ENCODE results near the gene SAG. TPM values are rescaled to one million over a fixed set of nuclear protein-coding genes. Genes with fewer than 3 reads are reported as not detected.

Gene SAG
- total and polyA plus RNA-seq, 3 donors from 2014 or later = 5.1 to 25.6 (median 10.2) TPM

DNA sequence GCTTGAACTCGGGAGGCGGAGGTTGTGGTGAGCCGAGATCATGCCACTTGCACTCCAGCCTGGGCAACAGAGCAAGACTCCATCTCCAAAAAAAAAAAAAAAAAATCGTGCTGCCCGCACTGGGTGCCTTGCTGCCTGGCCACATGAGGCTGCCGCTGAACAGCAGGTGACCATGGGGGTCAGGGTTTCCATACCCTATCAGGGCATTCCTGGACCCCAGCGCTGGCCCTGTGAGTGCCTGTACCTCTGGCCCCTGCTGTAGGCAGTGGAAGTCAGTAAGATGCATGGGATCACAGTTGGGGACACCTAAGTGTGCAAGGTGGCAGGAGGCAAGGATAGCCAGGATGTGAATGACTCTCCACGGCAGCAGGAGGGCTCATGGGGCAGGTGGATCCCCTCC, 18.9 kb downstream of the SAG start:
- no peaks in the 10 kb centered on the region for H3K4me1 ChIP-seq
- no peaks in the 10 kb centered on the region for H3K27me3 ChIP-seq
- H3K4me3 ChIP-seq = no peak overlapping the region
- DNase-seq = no peak
- H3K36me3 ChIP-seq (ENCODE audit: low read depth, missing control alignments) = no peaks in the 10 kb centered on the region
- TF ChIP-seq POLR2A (IDR thresholded peaks at IDR 0.05) = no peak
- TF ChIP-seq, protein P1, sequence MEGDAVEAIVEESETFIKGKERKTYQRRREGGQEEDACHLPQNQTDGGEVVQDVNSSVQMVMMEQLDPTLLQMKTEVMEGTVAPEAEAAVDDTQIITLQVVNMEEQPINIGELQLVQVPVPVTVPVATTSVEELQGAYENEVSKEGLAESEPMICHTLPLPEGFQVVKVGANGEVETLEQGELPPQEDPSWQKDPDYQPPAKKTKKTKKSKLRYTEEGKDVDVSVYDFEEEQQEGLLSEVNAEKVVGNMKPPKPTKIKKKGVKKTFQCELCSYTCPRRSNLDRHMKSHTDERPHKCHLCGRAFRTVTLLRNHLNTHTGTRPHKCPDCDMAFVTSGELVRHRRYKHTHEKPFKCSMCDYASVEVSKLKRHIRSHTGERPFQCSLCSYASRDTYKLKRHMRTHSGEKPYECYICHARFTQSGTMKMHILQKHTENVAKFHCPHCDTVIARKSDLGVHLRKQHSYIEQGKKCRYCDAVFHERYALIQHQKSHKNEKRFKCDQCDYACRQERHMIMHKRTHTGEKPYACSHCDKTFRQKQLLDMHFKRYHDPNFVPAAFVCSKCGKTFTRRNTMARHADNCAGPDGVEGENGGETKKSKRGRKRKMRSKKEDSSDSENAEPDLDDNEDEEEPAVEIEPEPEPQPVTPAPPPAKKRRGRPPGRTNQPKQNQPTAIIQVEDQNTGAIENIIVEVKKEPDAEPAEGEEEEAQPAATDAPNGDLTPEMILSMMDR (IDR thresholded peaks at IDR 0.05) = no peak
- H3K9me3 ChIP-seq = no peaks in the 10 kb centered on the region
- intact Hi-C loops (cut with DNase I; ENCODE audit: low total_unique reads) = no loop called here
- 88 to 93% methylated on average over 7 to 8 of the region's 8 CpGs for WGBS, 2 donors
- H3K27ac ChIP-seq = no peak overlapping the region

DNA sequence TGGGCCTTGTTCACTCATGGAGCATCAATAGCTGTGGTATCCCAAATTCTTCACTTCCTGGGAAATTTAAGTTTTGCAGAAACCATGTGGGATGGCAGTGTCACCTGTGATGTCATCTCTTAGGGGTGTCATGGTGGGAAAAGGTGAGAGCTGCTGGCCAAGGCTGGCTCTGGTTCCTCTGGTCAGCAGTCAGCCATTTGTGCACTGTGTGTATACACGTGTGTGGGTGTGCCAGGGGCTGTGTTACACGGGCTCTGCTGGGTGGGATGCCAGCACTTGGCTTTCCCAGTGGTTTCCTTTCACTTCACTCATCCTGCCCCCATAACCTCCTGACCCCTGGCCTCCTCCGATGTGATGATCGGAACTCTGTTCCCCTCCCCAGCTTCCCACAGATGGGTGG, 21.3 kb downstream of the SAG start:
- no peak overlapping the region for H3K27ac ChIP-seq
- TF ChIP-seq POLR2A (IDR thresholded peaks at IDR 0.05) = no peak
- TF ChIP-seq, protein P1 (IDR thresholded peaks at IDR 0.05) = no peak
- intact Hi-C loops (cut with DNase I; ENCODE audit: low total_unique reads) = no loop called here
- DNase-seq = no peak
- H3K36me3 ChIP-seq (ENCODE audit: low read depth, missing control alignments) = no peaks in the 10 kb centered on the region
- H3K4me1 ChIP-seq = no peaks in the 10 kb centered on the region
- 68 to 86% methylated on average over 4 of the region's 4 CpGs for WGBS, 2 donors
- no peaks in the 10 kb centered on the region for H3K9me3 ChIP-seq
- no peak overlapping the region for H3K4me3 ChIP-seq
- H3K27me3 ChIP-seq = no peaks in the 10 kb centered on the region

DNA sequence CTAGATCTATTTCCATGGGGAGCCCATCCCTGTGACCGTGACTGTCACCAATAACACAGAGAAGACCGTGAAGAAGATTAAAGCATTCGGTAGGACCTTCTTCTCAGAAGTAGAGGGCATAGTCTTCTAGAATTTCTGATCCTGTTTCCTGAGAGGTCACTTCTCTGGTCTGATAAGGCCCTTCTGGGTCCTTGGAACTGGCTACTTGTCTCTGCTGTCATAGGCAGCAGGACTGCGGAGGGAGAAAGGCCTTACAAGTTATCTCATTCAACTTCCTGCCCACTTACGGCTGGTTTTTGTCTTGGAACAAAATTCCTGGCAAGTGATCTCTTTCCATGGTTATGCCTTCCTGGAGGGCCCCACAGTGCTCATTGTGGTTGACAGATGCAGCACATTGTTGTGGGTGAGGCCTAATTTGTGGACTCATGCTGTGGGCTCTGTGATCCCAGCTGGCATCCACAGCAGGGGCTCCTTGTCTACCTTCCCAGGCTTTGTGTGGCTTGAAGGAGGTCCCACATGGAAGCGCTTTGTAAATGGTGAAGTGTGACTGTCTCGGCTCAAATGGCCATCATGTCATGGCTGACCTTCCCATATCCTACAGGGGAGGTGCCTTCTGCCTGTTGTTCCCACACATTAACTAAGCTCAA, 22.0 kb downstream of the SAG start:
- TF ChIP-seq POLR2A (IDR thresholded peaks at IDR 0.05) = no peak
- TF ChIP-seq, protein P1 (IDR thresholded peaks at IDR 0.05) = no peak
- H3K27ac ChIP-seq = no peak overlapping the region
- H3K4me3 ChIP-seq = no peak overlapping the region
- DNase-seq = no peak
- no peaks in the 10 kb centered on the region for H3K27me3 ChIP-seq
- intact Hi-C loops (cut with DNase I; ENCODE audit: low total_unique reads) = no loop called here
- 70 to 76% methylated on average over 7 of the region's 7 CpGs for WGBS, 2 donors
- no peaks in the 10 kb centered on the region for H3K9me3 ChIP-seq
- no peaks in the 10 kb centered on the region for H3K4me1 ChIP-seq
- H3K36me3 ChIP-seq (ENCODE audit: low read depth, missing control alignments) = no peaks in the 10 kb centered on the region

DNA sequence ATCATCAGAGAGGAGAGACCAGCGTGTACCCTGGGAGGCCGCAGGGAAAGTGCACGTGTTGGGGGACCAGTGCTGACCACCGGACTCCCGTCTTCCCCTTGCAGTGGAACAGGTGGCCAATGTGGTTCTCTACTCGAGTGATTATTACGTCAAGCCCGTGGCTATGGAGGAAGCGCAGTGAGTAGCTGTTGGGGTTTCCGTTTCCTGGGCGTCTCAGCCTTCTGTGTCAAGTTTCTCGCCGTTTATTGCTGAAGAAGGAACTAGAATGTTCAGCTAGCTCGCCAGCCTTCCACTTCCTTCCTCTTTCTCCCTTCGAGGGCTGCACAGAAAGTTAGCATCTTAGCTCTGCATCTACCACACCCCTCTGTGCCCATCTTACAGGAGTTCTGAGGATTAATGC, 23.9 kb downstream of the SAG start:
- 67 to 83% methylated on average over 15 of the region's 15 CpGs for WGBS, 2 donors
- TF ChIP-seq POLR2A (IDR thresholded peaks at IDR 0.05) = no peak
- TF ChIP-seq, protein P1 (IDR thresholded peaks at IDR 0.05) = no peak
- Histone ChIP-seq H3K27ac (no peak overlapping the region), H3K4me3 (no peak overlapping the region), H3K27me3 (no peaks in the 10 kb centered on the region), H3K4me1 (no peaks in the 10 kb centered on the region), H3K36me3 (ENCODE audit: low read depth, missing control alignments) (no peaks in the 10 kb centered on the region), H3K9me3 (no peaks in the 10 kb centered on the region)
- intact Hi-C loops (cut with DNase I; ENCODE audit: low total_unique reads) = no loop called here
- DNase-seq = peak; percentile 66

DNA sequence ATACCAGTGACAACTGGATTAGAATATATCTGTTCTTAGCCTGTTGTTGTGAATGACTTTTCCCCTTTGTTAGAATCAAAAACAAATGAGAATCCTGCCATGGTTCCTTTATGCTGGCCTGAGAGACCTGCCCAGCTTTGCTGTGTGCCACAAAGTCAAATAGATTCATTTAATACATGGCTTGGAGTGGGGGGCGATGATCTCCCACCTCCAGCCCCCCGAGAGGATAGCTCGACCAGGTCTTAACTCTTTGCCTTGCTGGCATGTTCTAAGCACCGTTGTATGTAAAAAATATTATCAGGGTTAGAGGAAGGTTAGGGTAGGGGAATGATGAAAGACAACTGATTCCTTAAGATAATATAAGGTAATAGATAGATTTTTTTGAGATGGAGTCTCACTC, 24.5 kb downstream of the SAG start:
- Histone ChIP-seq H3K36me3 (ENCODE audit: low read depth, missing control alignments) (no peaks in the 10 kb centered on the region), H3K4me1 (no peaks in the 10 kb centered on the region), H3K4me3 (no peak overlapping the region), H3K27ac (peak overlapping the region in 1 of 2 donors; percentile 58), H3K27me3 (no peaks in the 10 kb centered on the region), H3K9me3 (no peaks in the 10 kb centered on the region)
- no peak for DNase-seq
- TF ChIP-seq, protein P1 (IDR thresholded peaks at IDR 0.05) = no peak
- TF ChIP-seq POLR2A (IDR thresholded peaks at IDR 0.05) = no peak
- intact Hi-C loops (cut with DNase I; ENCODE audit: low total_unique reads) = no loop called here
- WGBS, 2 donors = 85 to 87% methylated on average over 4 of the region's 4 CpGs

All from testis (tissue), 3 donors.